ENCODE results near the gene CLDN18. TPM values are rescaled to one million over a fixed set of nuclear protein-coding genes. Genes with fewer than 3 reads are reported as not detected.

Gene CLDN18
- total and polyA plus RNA-seq, 9 of the 15 experiments (the other 6 are each of a cell fraction or from before 2014, with no cell fraction given), result 0.11 TPM; not detected in 8

GRCh38 chr3:137992592-137992991, 17.4 kb upstream of the CLDN18 start:
- H3K36me3 ChIP-seq (ENCODE audit: control insufficient read depth, insufficient read depth, low read length), result no peaks in the 10 kb centered on the region
- H3K79me2 ChIP-seq (ENCODE audit: control insufficient read depth, insufficient read depth, low read length), result no peaks in the 10 kb centered on the region
- no peak overlapping the region for H3K4me2 ChIP-seq (ENCODE audit: insufficient read depth, low read length)
- DNase-seq (ENCODE audit: extremely low read depth in 1 of 4, low spot score in 3 of 4) (no peak), ATAC-seq (no peak), FAIRE-seq (no peak)
- TF ChIP-seq ZBTB7A (IDR thresholded peaks at IDR 0.05; ENCODE audit: borderline replicate concordance, control insufficient read depth, low read depth, low read length) (no peak), ZNF668 (CRISPR knock-in tag; IDR thresholded peaks at IDR 0.05) (no peak), LARP7 (IDR thresholded peaks at IDR 0.05) (no peak), GTF2B (IDR thresholded peaks at IDR 0.05; ENCODE audit: extremely low read depth, insufficient read length) (no peak), CTBP1 (IDR thresholded peaks at IDR 0.05; ENCODE audit: borderline replicate concordance) (no peak), BDP1 (IDR thresholded peaks at IDR 0.05; ENCODE audit: insufficient read depth, insufficient read length) (no peak), XRCC3 (IDR thresholded peaks at IDR 0.05) (no peak), SRSF1 (IDR thresholded peaks at IDR 0.05; ENCODE audit: low read depth, low read length) (no peak)
- H3K4me3 ChIP-seq, result no peak overlapping the region
- no peaks in the 10 kb centered on the region for H3K4me1 ChIP-seq (replicated peaks in 1 of 2; ENCODE audit: control insufficient read depth in 2 of 2, insufficient read depth in 2 of 2, low read length in 2 of 2)
- no peak overlapping the region for H3K9ac ChIP-seq (ENCODE audit: insufficient read depth in 1 of 2, low read depth in 2 of 2, low read length in 2 of 2)
- no peak overlapping the region for H3K27ac ChIP-seq (ENCODE audit: extremely low read depth, low read depth, low read length)
- no peak overlapping the region for H2AFZ ChIP-seq (ENCODE audit: low read depth, low read length)
- no peaks in the 10 kb centered on the region for H3K9me1 ChIP-seq (ENCODE audit: control insufficient read depth, insufficient read depth, low read length)
- 3% methylated on average over 4 of the region's 4 CpGs for WGBS (ENCODE audit: insufficient coverage, low coverage, missing lambda C conversion rate)
- no TSS peak for BruUV-seq (replicated peaks)
- H3K9me3 ChIP-seq (replicated peaks; ENCODE audit: control insufficient read depth, insufficient read depth, low read depth, low read length), result no peaks in the 10 kb centered on the region
- H3K27me3 ChIP-seq (ENCODE audit: control insufficient read depth in 2 of 2, insufficient read depth in 2 of 2, low read length in 2 of 2), result no peaks in the 10 kb centered on the region
- POLR2A ChIA-PET, result no interaction called here
- no peaks in the 10 kb centered on the region for H4K20me1 ChIP-seq (replicated peaks; ENCODE audit: control insufficient read depth, insufficient read depth, low read length)
- in situ Hi-C loops (cut with MboI) (no loop called here), intact Hi-C loops (cut with micrococcal nuclease) (no loop called here)
- CTCF ChIA-PET (ENCODE audit: low intra/inter-chr PET ratio), result no interaction called here
